BLaER1 (cell line): Measurements from ENCODE around the gene RUVBL2.
"Not testable (repeated sequence)": the region's sequence is repeated elsewhere in the genome, so short reads cannot be mapped to it uniquely, and the experiment has no call there.

Experiments used
- H3K27ac ChIP-seq: shearing (Covaris generic); formaldehyde crosslinking; 2 replicates; pipeline ENCODE4 v1.8.1; 2022
- H3K27me3 ChIP-seq: shearing (Covaris generic); formaldehyde crosslinking; 2 replicates; pipeline ENCODE4 v1.8.1; 2022
- H3K36me3 ChIP-seq: shearing (Covaris generic); formaldehyde crosslinking; 2 replicates; pipeline ENCODE4 v1.8.1; 2022
- H3K4me1 ChIP-seq: shearing (Covaris generic); formaldehyde crosslinking; 2 replicates; pipeline ENCODE4 v1.8.1; 2022
- H3K4me2 ChIP-seq: shearing (Covaris generic); formaldehyde crosslinking; 2 replicates; pipeline ENCODE4 v1.8.1; 2022
- H3K4me3 ChIP-seq: shearing (Covaris generic); formaldehyde crosslinking; 2 replicates; pipeline ENCODE4 v1.8.1; 2022
- H3K9ac ChIP-seq: shearing (Covaris generic); formaldehyde crosslinking; 2 replicates; pipeline ENCODE4 v1.8.1; 2022
- H3K9me3 ChIP-seq: shearing (Covaris generic); formaldehyde crosslinking; 2 replicates; pipeline ENCODE4 v1.8.1; 2022
- H4K20me1 ChIP-seq: shearing (Covaris generic); formaldehyde crosslinking; 2 replicates; pipeline ENCODE4 v1.8.1; 2022
- Cebpa-rat ChIP-seq: shearing (Covaris generic); IDR thresholded peaks from 2 replicates; pipeline ENCODE4 v1.8.1; 2022

RUVBL2 gene

DNA sequence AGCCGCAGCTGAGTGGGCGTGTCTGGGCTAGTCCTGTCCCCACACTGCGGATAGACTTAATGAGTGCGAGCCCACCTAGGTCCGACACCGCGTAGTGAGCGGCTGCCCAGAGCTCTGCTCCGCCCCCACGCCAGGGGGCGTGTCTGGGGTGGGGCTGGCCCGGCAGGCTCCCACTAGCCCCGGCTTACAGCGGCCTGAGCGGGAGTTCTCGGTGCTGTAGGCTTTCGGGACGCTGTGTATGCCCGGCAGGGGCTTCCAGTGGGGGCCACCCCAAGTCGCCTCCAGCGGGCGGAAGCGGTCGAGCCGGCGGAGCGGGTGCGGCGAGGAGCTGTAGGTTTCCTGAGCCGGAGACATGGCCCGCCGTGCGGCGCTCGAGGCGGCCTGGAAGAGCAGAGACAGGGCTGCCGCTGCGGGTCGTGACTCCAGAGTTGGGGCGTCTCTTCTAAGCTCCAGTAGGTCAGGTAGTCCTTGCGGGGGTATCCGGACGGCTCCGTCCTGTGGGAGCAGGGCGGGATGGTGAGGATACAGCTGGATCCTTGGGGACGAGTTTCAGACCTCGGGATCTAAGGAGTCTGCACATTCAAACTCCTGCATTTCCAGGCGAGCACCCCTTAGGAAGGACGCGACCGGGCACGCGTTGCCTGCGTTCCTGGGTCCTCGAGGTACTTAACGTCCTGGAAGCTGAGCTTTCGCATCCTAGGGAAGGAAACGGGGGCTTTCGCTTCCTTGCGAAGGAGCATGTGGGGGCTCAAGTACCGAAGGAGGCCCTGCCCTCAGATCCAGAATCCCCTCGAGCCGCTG lies 62.6 kb downstream of the RUVBL2 start:
- H3K4me2 ChIP-seq: peak overlapping the region; percentile 75

DNA sequence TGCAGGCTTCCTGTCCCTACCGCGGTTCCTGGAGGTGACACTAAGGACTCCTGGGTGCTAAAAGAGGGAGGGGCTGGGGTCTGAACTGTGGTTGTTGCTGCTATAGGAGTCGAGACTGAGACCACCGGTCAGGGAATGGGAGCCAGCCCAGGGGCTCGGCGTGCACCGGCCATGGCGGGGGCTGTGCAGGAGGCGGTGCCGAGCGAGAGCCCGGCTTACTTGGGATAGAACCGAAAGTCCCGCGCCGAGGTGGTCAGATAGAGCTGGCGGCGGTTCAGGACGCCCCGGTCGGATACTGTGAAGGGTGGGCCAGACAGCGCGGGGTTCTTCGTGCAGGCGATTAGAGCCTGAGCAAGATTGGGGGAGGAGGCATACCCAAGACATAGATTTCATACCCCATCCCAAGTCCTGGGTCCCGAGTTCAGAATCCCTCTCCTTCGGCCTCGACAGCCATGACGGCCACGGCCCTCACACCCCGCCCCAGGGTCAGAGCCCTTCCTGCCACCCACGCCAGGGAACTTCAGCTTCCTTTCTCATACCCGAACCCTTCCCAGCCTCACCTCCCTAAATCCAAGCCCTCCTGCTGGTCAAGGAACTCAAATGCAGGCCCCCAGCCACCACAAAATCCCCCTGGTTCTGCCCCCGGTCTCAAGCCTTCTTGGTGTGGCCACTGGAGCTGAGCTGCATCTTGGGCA lies 63.4 kb downstream of the RUVBL2 start:
- H3K4me1 ChIP-seq: peaks cover 31% of the 10 kb centered on the region
- H3K4me3 ChIP-seq: peak overlapping the region; percentile 60
- peaks cover 73% of the 10 kb centered on the region for H3K27me3 ChIP-seq
- H3K9ac ChIP-seq, H3K36me3 ChIP-seq, H3K9me3 ChIP-seq, H4K20me1 ChIP-seq, H3K27ac ChIP-seq: not testable (repeated sequence)
- H3K4me2 ChIP-seq: peak overlapping the region; percentile 75

More for the DNA sequence above, 62.6 kb downstream of the RUVBL2 start:
- Histone ChIP-seq H3K27me3 (peaks cover 66% of the 10 kb centered on the region), H3K9me3 (no peaks in the 10 kb centered on the region), H3K4me1 (peaks cover 31% of the 10 kb centered on the region), H3K4me3 (peak overlapping the region; percentile 60), H3K9ac (no peak overlapping the region), H3K27ac (no peak overlapping the region), H3K36me3 (no peaks in the 10 kb centered on the region), H4K20me1 (peaks cover 8% of the 10 kb centered on the region; the same call in 1 of the 2 replicates)
- TF ChIP-seq Cebpa-rat: no peak

DNA sequence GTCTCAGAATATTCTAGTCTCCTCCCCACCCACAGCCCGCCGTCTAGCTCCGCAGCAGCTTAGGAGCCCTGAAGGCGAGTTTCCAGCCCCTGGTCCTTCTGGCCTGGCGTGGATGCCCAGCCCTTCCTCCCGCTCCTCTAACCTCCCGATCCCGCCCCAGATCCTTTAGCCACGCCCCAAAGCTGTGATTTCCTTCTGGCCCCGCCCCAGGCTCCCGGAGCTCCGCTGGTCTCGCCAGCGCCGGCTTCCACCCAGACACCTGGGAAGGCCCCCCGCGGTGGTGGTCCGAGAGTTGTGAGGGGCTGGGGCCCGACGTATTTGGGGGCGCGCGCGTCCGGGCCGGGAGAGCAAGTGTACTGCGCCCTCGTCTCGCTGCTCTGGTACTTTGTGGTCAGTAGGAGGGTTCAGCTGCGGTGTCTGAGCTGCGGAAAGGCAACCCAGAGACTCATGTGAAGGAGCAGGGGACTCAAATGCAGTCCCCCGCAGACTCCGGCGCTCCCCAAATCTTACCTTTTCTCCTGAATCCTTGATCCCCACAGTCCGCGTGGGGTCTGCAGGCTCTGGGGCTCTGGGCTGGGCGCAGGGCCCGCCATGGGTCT lies 64.0 kb downstream of the RUVBL2 start, which contains the start of gene CGB7:
Gene CGB7 (minus strand): TSS at position 114 of the 599 bp plus-strand sequence. CDS start 2,374 bp downstream, outside the sequence.
- no peak for TF ChIP-seq Cebpa-rat
- H3K9me3 ChIP-seq: no peaks in the 10 kb centered on the region
- H3K27ac ChIP-seq: no peak within 1 kb of the TSS
- peaks cover 31% of the 10 kb centered on the region for H3K4me1 ChIP-seq
- H3K9ac ChIP-seq: no peak within 1 kb of the TSS
- peaks cover 80% of the 10 kb centered on the region for H3K27me3 ChIP-seq
- no peaks in the 10 kb centered on the region for H3K36me3 ChIP-seq
- peaks cover 8% of the 10 kb centered on the region; the same call in 1 of the 2 replicates for H4K20me1 ChIP-seq
- H3K4me2 ChIP-seq: peak within 1 kb of the TSS; percentile 75
- H3K4me3 ChIP-seq: peak within 1 kb of the TSS; percentile 60

DNA sequence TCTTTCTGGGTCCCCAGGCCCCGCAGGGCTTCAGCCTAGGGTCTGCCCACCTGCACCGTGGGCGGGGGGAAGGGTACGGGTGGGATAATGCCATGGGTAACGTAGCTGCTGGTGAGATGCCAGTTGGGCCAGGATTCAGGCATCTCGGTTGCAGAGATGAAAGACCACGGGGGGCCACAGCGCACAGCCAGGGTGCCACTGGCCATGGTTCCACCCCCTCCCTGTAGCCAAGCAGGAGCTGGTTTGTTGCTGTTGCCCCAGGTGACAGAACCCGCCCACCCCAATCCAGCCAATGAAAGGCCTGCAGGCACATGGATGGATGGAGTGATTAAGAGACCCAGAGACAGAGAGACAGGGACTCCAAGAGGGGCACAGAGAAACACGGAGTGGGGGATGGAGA lies 64.9 kb downstream of the RUVBL2 start:
- Histone ChIP-seq H3K27me3 (peaks cover 89% of the 10 kb centered on the region), H3K4me2 (0 out of 2 replicates have a peak overlapping the region, but pooled peaks have one; percentile 34)

DNA sequence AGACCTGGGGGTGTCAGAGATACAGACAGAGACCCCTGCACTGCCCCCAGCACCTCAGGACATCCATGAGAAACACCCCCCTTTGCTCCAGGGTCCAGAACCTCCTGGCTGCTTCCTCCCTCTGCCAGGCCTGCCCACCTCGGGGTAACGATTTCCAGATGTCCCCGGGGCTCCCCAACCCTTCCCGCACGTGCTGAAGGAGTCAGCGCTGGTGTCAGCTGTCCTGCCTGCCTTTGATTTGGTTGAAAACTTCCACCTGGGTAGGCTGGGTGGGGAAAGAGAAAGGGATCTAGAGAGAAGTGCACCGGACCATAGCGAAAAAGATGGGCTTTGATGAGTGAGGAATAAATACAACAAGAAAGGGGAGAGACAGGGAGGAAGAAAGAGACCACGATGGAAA lies 65.4 kb downstream of the RUVBL2 start:
- Histone ChIP-seq H3K36me3 (no peaks in the 10 kb centered on the region), H4K20me1 (peaks cover 8% of the 10 kb centered on the region; the same call in 1 of the 2 replicates), H3K9ac (no peak overlapping the region), H3K27me3 (peaks cover 93% of the 10 kb centered on the region), H3K4me3 (no peak overlapping the region), H3K4me2 (peak overlapping the region; percentile 34), H3K27ac (no peak overlapping the region), H3K4me1 (peaks cover 31% of the 10 kb centered on the region), H3K9me3 (no peaks in the 10 kb centered on the region)
- TF ChIP-seq Cebpa-rat: no peak

More for the DNA sequence above, 64.9 kb downstream of the RUVBL2 start:
- TF ChIP-seq Cebpa-rat: no peak
- H3K4me3 ChIP-seq: no peak overlapping the region
- no peak overlapping the region for H3K27ac ChIP-seq
- H4K20me1 ChIP-seq: peaks cover 8% of the 10 kb centered on the region; the same call in 1 of the 2 replicates
- no peaks in the 10 kb centered on the region for H3K36me3 ChIP-seq
- peaks cover 31% of the 10 kb centered on the region for H3K4me1 ChIP-seq
- H3K9ac ChIP-seq: no peak overlapping the region
- no peaks in the 10 kb centered on the region for H3K9me3 ChIP-seq

DNA sequence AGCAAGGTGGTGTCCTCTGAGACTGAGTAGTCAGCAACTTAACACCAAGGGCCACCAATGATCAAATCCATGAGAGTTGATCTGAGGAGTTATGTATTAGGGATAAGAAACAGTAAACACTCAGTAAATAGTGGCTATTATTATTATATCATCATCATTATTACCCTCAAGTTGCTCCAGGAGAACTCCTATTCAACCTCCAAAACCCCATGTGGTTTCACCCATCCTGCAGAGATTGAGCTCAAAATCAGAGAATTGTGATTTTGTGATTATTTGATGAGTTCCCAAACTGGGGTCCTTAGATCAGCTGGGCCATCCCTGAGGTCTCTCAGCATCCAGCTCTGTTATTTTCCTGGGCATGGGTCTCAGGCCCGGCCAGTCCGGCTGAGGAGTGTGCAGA lies 67.3 kb downstream of the RUVBL2 start:
- H3K27me3 ChIP-seq: peaks cover 100% of the 10 kb centered on the region
- H3K27ac ChIP-seq: no peak overlapping the region
- no peak overlapping the region for H3K9ac ChIP-seq
- no peak for TF ChIP-seq Cebpa-rat
- H3K36me3 ChIP-seq: no peaks in the 10 kb centered on the region
- no peak overlapping the region for H3K4me3 ChIP-seq
- peaks cover 28% of the 10 kb centered on the region for H3K4me1 ChIP-seq
- no peaks in the 10 kb centered on the region for H3K9me3 ChIP-seq
- no peak overlapping the region for H3K4me2 ChIP-seq
- peaks cover 7% of the 10 kb centered on the region; the same call in 1 of the 2 replicates for H4K20me1 ChIP-seq

DNA sequence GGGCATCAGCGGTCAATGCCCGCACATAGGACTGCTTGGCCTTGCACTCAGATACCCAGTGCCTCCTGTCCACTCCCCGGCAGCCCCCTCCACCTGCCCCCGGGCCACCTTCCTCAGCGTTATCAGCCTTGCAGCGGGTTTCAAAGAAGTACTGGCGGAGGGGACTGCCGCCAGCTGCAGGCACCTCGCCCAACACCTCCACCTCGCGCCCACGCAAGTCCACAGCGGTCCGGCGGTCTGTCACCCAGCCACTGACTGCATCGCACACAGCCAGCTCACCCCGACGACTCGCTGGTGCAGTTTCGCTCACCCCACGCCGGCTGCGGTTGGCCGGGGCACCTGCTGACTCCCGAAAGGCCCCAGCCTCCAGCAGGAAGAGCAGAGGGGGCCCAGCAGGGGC lies 67.8 kb downstream of the RUVBL2 start:
- TF ChIP-seq Cebpa-rat: no peak
- H3K9ac ChIP-seq: no peak overlapping the region
- H3K4me1 ChIP-seq: peaks cover 24% of the 10 kb centered on the region
- no peak overlapping the region for H3K4me3 ChIP-seq
- H3K27me3 ChIP-seq: peaks cover 100% of the 10 kb centered on the region
- no peak overlapping the region for H3K27ac ChIP-seq
- H3K36me3 ChIP-seq: no peaks in the 10 kb centered on the region
- no peak overlapping the region for H3K4me2 ChIP-seq
- H4K20me1 ChIP-seq: peaks cover 2% of the 10 kb centered on the region; the same call in 1 of the 2 replicates
- no peaks in the 10 kb centered on the region for H3K9me3 ChIP-seq

DNA sequence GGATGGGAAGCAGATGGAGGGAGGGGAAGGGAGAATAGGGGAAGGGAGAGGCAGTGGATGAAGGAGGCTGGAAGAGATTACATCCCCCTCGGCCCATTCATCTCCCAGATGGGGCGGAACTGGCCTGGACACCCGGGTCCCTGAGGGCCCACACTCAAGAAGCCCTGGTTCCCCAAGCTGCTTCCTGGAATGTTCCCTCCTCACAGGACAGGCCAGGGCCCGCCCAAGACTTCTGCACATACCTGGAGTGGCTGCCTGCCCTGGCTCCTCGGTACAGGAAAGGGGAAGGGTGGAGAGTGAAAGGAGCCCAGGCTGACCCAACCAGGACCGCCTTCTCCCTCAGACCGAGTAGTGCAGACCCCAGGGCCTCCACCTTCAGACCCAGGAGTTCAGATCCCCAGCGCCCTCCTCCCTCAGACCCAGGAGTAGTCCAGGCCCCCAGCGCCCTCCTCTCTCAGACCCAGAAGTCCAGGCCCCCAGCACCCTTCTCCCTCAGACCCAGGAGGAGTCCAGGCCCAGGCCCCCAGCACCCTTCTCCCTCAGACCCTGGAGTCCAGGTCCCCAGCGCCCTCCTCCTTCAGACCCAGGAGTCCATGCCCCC lies 70.4 kb downstream of the RUVBL2 start:
- H3K4me1 ChIP-seq: peaks cover 8% of the 10 kb centered on the region
- H3K9ac ChIP-seq: no peak overlapping the region
- H4K20me1 ChIP-seq: no peaks in the 10 kb centered on the region
- no peak overlapping the region for H3K27ac ChIP-seq
- H3K36me3 ChIP-seq: no peaks in the 10 kb centered on the region
- peaks cover 98% of the 10 kb centered on the region for H3K27me3 ChIP-seq
- no peak for TF ChIP-seq Cebpa-rat
- H3K4me3 ChIP-seq: no peak overlapping the region
- H3K9me3 ChIP-seq: no peaks in the 10 kb centered on the region
- H3K4me2 ChIP-seq: peak overlapping the region; percentile 50

DNA sequence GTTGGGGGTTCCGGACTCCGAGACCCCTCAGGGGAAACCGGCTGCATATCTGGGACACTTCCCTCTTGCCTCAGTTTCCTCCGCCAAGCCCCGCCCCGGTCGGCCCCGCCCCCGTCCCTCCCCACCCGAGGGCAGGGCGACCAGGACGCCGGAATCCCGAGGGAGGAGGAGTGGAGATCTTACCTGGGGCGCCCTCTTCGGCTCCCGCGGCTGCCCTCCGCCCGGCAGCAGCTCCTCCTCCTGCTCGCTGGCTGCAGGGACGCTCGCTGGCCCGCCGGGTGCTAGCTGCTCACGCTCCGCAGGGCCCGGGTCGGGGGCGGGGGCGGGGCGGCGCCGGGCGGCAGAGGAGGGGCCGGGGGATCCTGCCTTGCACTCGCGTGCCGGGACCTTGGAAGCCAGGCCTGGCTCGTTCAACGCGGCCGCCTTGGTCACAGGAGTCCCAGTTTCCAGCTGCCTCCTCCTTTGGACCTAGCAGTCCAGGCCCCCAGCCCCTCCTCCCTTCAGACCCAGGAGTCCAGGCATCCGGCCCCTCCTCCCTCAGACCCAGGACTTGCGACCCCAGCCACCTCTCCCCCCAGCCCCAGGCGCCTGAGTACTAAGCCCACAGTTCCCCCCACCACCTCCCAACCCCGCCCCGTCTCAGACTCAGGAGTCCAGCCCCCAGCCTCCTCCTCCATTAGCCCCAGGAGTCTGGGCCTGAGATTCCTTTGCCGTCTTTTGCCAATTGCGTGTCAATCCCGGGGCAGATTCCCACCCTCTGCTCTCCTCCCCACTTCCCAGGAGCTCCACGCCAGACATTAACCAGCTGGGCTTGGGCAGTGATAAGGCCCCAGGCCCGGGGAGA lies 71.3 kb downstream of the RUVBL2 start, which contains the start of gene NTF4:
Gene NTF4 (minus strand): TSS at position 51 of the 844 bp plus-strand sequence. CDS start 2,821 bp downstream, outside the sequence.
- H4K20me1 ChIP-seq: no peaks in the 10 kb centered on the region
- peak within 1 kb of the TSS; percentile 50 for H3K4me2 ChIP-seq
- no peak within 1 kb of the TSS for H3K27ac ChIP-seq
- no peaks in the 10 kb centered on the region for H3K36me3 ChIP-seq
- no peak for TF ChIP-seq Cebpa-rat
- no peak within 1 kb of the TSS for H3K4me3 ChIP-seq
- H3K9ac ChIP-seq: no peak within 1 kb of the TSS
- H3K9me3 ChIP-seq: no peaks in the 10 kb centered on the region
- H3K4me1 ChIP-seq: 0 out of 2 replicates have a peak, but pooled peaks cover 4% of the 10 kb centered on the region
- peaks cover 90% of the 10 kb centered on the region for H3K27me3 ChIP-seq
